Activated B cell treated with CpG ODN at 0.5 μM for 24 hours (primary cell): ENCODE measurements around the gene BRAT1. TPM values are rescaled to one million over a fixed set of nuclear protein-coding genes. Genes with fewer than 3 reads are reported as not detected.
A peak's percentile ranks its signal among the peaks of the same experiment; 100 is the strongest.

Experiments
- ATAC-seq: fragments of 200-7000 bp; cut with Tn5 transposase; one replicate; pipeline ENCODE4 v1.10.0; 2021; ENCODE audit warnings: low read depth, mild to moderate bottlenecking, moderate library complexity
- CTCF ChIA-PET: fragments of 350-600 bp; sonication (Branson Sonifier 250); formaldehyde crosslinking; loops from one replicate; lab custom pipeline; 2021; ENCODE audit warnings: antibody characterized with exemption; lab: Charles Lee
- POLR2A ChIA-PET: fragments of 350-600 bp; sonication (Branson Sonifier 250); formaldehyde crosslinking; loops from one replicate; lab custom pipeline; 2021; ENCODE audit warnings: antibody characterized with exemption; lab: Charles Lee
- DNase-seq: peaks from one replicate; pipeline ENCODE4 v3.0.0; 2022
- H3K27ac Mint-ChIP-seq: one replicate; pipeline ENCODE4 v1.8.0; 2020; ENCODE audit warnings: mixed read lengths
- H3K27me3 Mint-ChIP-seq: one replicate; pipeline ENCODE4 v1.8.0; 2021; ENCODE audit warnings: mixed read lengths
- H3K36me3 Mint-ChIP-seq: one replicate; pipeline ENCODE4 v1.8.0; 2021; ENCODE audit warnings: low read depth, mixed read lengths
- H3K4me1 Mint-ChIP-seq: one replicate; pipeline ENCODE4 v1.8.0; 2021; ENCODE audit warnings: mixed read lengths
- H3K4me3 Mint-ChIP-seq: one replicate; pipeline ENCODE4 v1.8.0; 2020; ENCODE audit warnings: mild to moderate bottlenecking, mixed read lengths
- H3K9me3 Mint-ChIP-seq: one replicate; pipeline ENCODE4 v1.8.0; 2020; ENCODE audit warnings: mixed read lengths
- CTCF ChIP-seq: fragments of 200-600 bp; IDR thresholded peaks from one replicate; pipeline ENCODE4 v1.8.0; 2022; ENCODE audit warnings: antibody characterized with exemption, mild to moderate bottlenecking
- intact Hi-C: fragments of 100-400 bp; cut with micrococcal nuclease; formaldehyde crosslinking; loops from one replicate; pipeline ENCODE4 v1.15.1; 2024
- total RNA-seq: library from RNA; stranded (reverse); gene quantifications from 2 replicates; pipeline ENCODE4 v1.2.3, GENCODE V29; 2022

BRAT1 gene
- total RNA-seq, 1 donor from 2014 or later = 31.7 TPM

GRCh38 chr7:2510130-2510776 is 45.1 kb downstream of the BRAT1 start:
- intact Hi-C loops = loop anchor here (5.0 kb wide), 1 partner anchor 108 kb away; the partner anchor contains the start of gene CHST12
- Mint-ChIP-seq H3K36me3 (no peaks in the 10 kb centered on the region), H3K4me3 (peak overlapping the region; percentile 77), H3K27me3 (no peaks in the 10 kb centered on the region), H3K4me1 (peaks cover 67% of the 10 kb centered on the region), H3K27ac (peak overlapping the region; percentile 95), H3K9me3 (no peaks in the 10 kb centered on the region)
- DNase-seq = no peak
- ChIA-PET POLR2A (interaction anchor here (0.6 to 7.0 kb wide), 21 partner anchors 9 to 273 kb away, joined by 3 to 304 read pairs (median 7); partner anchors contain the start of genes BRAT1, IQCE, LFNG and TTYH3), CTCF (interaction anchor here (1.4 to 2.2 kb wide), 4 partner anchors 10 to 200 kb away, joined by 4 to 10 read pairs (median 6); no protein-coding TSS in a partner anchor)
- ATAC-seq = no peak
- no peak for TF ChIP-seq CTCF

- no peaks in the 10 kb centered on the region for H3K36me3 Mint-ChIP-seq
- ChIA-PET POLR2A (interaction anchor here (1.4 to 7.0 kb wide), 5 partner anchors 13 to 200 kb away, joined by 3 to 304 read pairs (median 12); partner anchors contain the start of genes LFNG and TTYH3), CTCF (interaction anchor here (0.8 to 1.4 kb wide), 2 partner anchors 20 to 51 kb away, joined by 3 read pairs; no protein-coding TSS in a partner anchor)
- H3K27ac Mint-ChIP-seq = peak overlapping the region; percentile 95
- peaks cover 67% of the 10 kb centered on the region for H3K4me1 Mint-ChIP-seq
- intact Hi-C loops = loop anchor here (2.0 kb wide), 1 partner anchor 33 kb away; the partner anchor contains the start of gene GRIFIN
- TF ChIP-seq CTCF = no peak
- H3K4me3 Mint-ChIP-seq = peak overlapping the region; percentile 65
- H3K27me3 Mint-ChIP-seq = no peaks in the 10 kb centered on the region
- no peaks in the 10 kb centered on the region for H3K9me3 Mint-ChIP-seq
- DNase-seq (no peak), ATAC-seq (no peak)
These were observed 45.9 kb downstream of the BRAT1 start for GRCh38 chr7:2509298-2509906.

- H3K27me3 Mint-ChIP-seq = no peaks in the 10 kb centered on the region
- DNase-seq (peak; percentile 62), ATAC-seq (peak; percentile 51)
- peak overlapping the region; percentile 65 for H3K4me3 Mint-ChIP-seq
- H3K4me1 Mint-ChIP-seq = peaks cover 68% of the 10 kb centered on the region
- no peaks in the 10 kb centered on the region for H3K36me3 Mint-ChIP-seq
- intact Hi-C loops = loop anchor here (1.0 to 2.0 kb wide), 2 partner anchors 32 to 125 kb away; partner anchors contain the start of gene GRIFIN
- TF ChIP-seq CTCF = no peak
- H3K27ac Mint-ChIP-seq = peak overlapping the region; percentile 95
- ChIA-PET CTCF (interaction anchor here (0.8 to 1.4 kb wide), 2 partner anchors 21 to 52 kb away, joined by 3 read pairs; no protein-coding TSS in a partner anchor), POLR2A (interaction anchor here (0.5 to 7.0 kb wide), 8 partner anchors 10 to 201 kb away, joined by 3 to 304 read pairs (median 4); partner anchors contain the start of genes LFNG and TTYH3)
- no peaks in the 10 kb centered on the region for H3K9me3 Mint-ChIP-seq
These were observed 46.8 kb downstream of the BRAT1 start for GRCh38 chr7:2508327-2509215.

- H3K36me3 Mint-ChIP-seq = no peaks in the 10 kb centered on the region
- H3K4me1 Mint-ChIP-seq = peaks cover 61% of the 10 kb centered on the region
- H3K27ac Mint-ChIP-seq = peak overlapping the region; percentile 95
- TF ChIP-seq CTCF = no peak
- H3K4me3 Mint-ChIP-seq = no peak overlapping the region
- no peaks in the 10 kb centered on the region for H3K27me3 Mint-ChIP-seq
- H3K9me3 Mint-ChIP-seq = no peaks in the 10 kb centered on the region
- ChIA-PET POLR2A (interaction anchor here (2.1 to 7.0 kb wide), 3 partner anchors 14 to 202 kb away, joined by 12 to 304 read pairs (median 240); partner anchors contain the start of gene LFNG), CTCF (interaction anchor here (1.4 kb wide), 1 partner anchor 22 kb away, joined by 3 read pairs; no protein-coding TSS in a partner anchor)
- intact Hi-C loops = loop anchor here (1.0 to 2.0 kb wide), 2 partner anchors 31 to 125 kb away; partner anchors contain the start of gene GRIFIN
- DNase-seq (no peak), ATAC-seq (no peak)
These were observed 47.4 kb downstream of the BRAT1 start for GRCh38 chr7:2507917-2508306.
